Glomerular visceral epithelial cell (primary cell): ENCODE data around the gene CLPX.
A peak's percentile ranks its signal among the peaks of the same experiment; 100 is the strongest.
"Not testable (repeated sequence)": the region's sequence is repeated elsewhere in the genome, so short reads cannot be mapped to it uniquely, and the experiment has no call there.

ENCODE experiments used
- DNase-seq: peaks from one replicate; pipeline ENCODE4 v3.0.0-alpha.2; 2016; ENCODE audit errors: extremely low spot score

Gene CLPX

DNA sequence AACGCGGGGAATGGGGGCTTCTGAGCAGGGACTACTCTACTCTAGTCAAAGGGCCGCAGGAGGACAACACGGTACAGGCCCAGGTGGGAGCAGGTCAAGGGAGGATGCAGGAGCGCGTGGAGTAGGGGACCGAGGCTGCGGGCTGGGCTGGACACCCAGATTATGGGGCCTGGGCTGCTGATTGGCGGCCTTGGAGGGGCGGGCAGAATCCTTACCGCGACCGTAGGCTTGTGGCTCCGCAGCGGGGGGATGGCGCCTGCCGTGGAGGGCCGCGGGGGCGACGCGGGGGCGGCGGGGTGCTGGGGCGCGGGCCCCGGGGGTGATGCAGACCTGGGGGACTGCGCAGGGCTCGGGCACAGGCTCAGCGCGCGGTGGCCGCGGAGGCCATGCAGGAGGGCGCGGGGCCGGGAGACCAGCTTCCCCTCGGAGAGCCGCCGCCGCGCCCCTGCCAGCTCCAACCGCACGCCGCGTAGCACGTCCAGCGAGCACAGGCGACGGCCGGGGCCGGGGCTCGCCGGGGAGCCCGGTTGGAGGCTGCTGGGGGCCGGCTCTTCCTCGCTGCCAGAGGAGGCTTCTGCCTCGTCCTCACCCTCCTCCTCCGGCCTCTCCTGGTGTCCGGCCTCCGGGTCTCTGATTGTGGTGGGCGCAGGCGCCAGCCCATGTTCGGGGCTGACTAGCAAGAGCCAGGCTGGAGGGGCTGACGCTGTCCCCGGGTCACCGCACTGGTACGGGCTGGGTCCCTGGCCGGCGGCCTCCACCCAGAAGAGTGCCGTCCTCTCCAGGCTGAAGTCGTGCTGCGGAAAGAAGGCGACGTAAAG lies 83.0 kb downstream of the CLPX start:
- no peak for DNase-seq

DNA sequence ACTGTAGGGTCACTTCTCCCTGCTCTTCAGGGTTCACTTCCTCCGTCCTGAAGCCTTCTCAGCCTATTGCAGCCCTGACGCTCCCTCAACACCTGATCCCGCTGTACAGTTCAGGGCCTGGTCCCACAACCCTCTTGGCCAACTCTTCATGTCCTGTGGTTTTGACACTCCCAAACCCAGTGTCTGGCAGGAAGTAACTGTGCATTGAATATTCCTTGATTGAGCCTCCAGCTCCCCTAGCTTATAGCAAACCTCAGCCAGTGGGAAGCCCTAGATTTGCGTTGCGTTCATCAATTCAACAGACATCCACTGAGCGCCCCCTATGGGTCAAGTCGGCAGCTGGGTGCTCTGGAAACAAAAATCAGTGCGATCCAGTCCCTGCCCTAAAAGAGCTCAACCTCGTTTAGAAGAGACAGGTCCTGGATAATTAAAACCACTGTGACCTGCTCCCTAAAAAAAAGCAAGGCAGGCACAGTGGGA lies 83.7 kb downstream of the CLPX start:
- DNase-seq: peak; percentile 16

DNA sequence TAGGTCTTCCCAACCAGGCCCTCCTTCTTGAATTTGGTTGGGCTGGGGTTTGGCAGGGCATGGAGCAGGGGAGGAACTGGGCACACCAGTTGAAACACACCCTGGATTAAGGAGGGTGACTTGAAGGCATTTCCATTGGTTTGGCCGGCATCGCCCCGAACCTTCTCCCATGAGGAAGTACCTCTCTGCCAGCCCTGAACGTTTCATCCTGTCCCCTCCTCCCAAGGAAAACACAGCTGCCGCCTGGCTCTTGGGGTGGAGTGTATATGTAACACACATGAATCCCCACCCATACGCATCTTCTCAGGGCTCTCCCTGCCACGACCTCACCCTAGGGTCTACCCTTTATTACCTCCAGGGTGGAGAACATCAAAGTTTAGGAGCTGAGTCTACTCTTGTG lies 84.7 kb downstream of the CLPX start:
- DNase-seq: no peak

DNA sequence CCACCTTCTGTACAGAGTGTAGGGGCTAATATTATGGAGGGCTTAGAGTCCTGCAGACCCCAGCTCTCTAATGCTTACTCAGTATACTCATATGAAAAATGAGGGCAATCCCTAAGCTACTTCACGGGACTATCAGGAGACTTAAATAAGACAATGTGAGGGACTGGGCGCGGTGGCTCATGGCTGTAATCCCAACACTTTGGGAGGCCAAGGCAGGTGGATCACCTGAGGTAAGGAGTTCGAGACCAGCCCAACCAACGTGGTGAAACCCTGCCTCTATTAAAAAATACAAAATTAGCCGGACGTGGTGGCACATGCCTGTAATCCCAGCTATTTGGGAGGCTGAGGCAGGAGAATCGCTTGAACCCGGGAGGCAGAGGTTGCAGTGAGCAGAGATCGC lies 85.3 kb downstream of the CLPX start:
- DNase-seq: not testable (repeated sequence)

DNA sequence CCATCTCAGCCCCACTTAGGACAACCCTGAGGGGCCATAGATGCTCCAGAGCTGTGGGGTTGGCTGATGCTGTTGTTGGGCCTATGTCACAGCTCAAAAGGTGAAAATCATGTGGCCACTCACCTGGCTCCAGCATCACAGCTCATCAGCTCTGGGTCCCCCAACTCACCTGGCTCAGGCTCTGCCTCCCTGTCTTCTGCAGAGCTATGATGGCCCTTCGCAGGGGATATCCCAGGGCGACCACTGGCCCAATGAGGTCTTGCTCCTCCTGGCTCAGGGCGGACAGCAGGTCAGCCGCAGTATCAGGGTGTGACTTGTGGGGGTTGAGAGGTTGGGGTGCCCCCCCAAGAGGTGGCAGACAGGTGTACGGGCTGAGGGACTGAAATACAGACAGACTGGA lies 85.8 kb downstream of the CLPX start:
- DNase-seq: no peak
